IPS-18c (cell line): Measurements from ENCODE around the gene TRAPPC12.
"Not testable (repeated sequence)": the region's sequence is repeated elsewhere in the genome, so short reads cannot be mapped to it uniquely, and the experiment has no call there.

Source experiments
- H3K4me3 ChIP-seq: 2 replicates; pipeline ENCODE4 v1.7.0; 2013; ENCODE audit warnings: low read depth, mild to moderate bottlenecking, low read length, moderate library complexity; ENCODE audit not compliant: insufficient read depth
- H3K9me3 ChIP-seq: one replicate; pipeline ENCODE4 v1.6.1; 2013; ENCODE audit warnings: mild to moderate bottlenecking, low read length, moderate library complexity; ENCODE audit not compliant: control insufficient read depth, insufficient read depth

Gene TRAPPC12

GRCh38 chr2:3491716-3492474, 112.4 kb downstream of the TRAPPC12 start:
- Histone ChIP-seq H3K9me3 (peaks cover 2% of the 10 kb centered on the region), H3K4me3 (no peak overlapping the region)

- H3K9me3 ChIP-seq, H3K4me3 ChIP-seq: not testable (repeated sequence)
Measured at GRCh38 chr2:3492475-3492787, 112.9 kb downstream of the TRAPPC12 start.

- Histone ChIP-seq H3K4me3 (no peak overlapping the region), H3K9me3 (no peaks in the 10 kb centered on the region)
Measured at GRCh38 chr2:3492951-3493614, 113.6 kb downstream of the TRAPPC12 start.

GRCh38 chr2:3493615-3494007, 114.1 kb downstream of the TRAPPC12 start:
- Histone ChIP-seq H3K9me3 (no peaks in the 10 kb centered on the region), H3K4me3 (no peak overlapping the region)

- no peaks in the 10 kb centered on the region for H3K9me3 ChIP-seq
- no peak overlapping the region for H3K4me3 ChIP-seq
Measured at GRCh38 chr2:3494984-3495666, 115.6 kb downstream of the TRAPPC12 start.

GRCh38 chr2:3496708-3497080, 117.2 kb downstream of the TRAPPC12 start:
- H3K9me3 ChIP-seq, H3K4me3 ChIP-seq: not testable (repeated sequence)

- no peak overlapping the region for H3K4me3 ChIP-seq
- H3K9me3 ChIP-seq = no peaks in the 10 kb centered on the region
Measured at GRCh38 chr2:3498783-3499394, 119.4 kb downstream of the TRAPPC12 start.

- Histone ChIP-seq H3K9me3 (no peaks in the 10 kb centered on the region), H3K4me3 (no peak overlapping the region)
Measured at GRCh38 chr2:3500326-3500899, 120.9 kb downstream of the TRAPPC12 start.

- Histone ChIP-seq H3K9me3 (no peaks in the 10 kb centered on the region), H3K4me3 (no peak overlapping the region)
Measured at GRCh38 chr2:3503046-3503445, 123.6 kb downstream of the TRAPPC12 start.

GRCh38 chr2:3503483-3503882, 124.0 kb downstream of the TRAPPC12 start:
- Histone ChIP-seq H3K4me3 (no peak overlapping the region), H3K9me3 (no peaks in the 10 kb centered on the region)

GRCh38 chr2:3504741-3505140, 125.2 kb downstream of the TRAPPC12 start:
- H3K9me3 ChIP-seq = no peaks in the 10 kb centered on the region
- no peak overlapping the region for H3K4me3 ChIP-seq

GRCh38 chr2:3505771-3506170, 126.3 kb downstream of the TRAPPC12 start:
- H3K9me3 ChIP-seq = no peaks in the 10 kb centered on the region
- H3K4me3 ChIP-seq = no peak overlapping the region

- no peak overlapping the region for H3K4me3 ChIP-seq
- H3K9me3 ChIP-seq = peaks cover 2% of the 10 kb centered on the region
Measured at GRCh38 chr2:3512086-3512485, 132.6 kb downstream of the TRAPPC12 start.

- peaks cover 2% of the 10 kb centered on the region for H3K9me3 ChIP-seq
- H3K4me3 ChIP-seq = no peak overlapping the region
Measured at GRCh38 chr2:3513026-3513810, 133.7 kb downstream of the TRAPPC12 start.

- H3K9me3 ChIP-seq, H3K4me3 ChIP-seq: not testable (repeated sequence)
Measured at GRCh38 chr2:3515438-3515837, 135.9 kb downstream of the TRAPPC12 start.

- Histone ChIP-seq H3K9me3 (peaks cover 2% of the 10 kb centered on the region), H3K4me3 (no peak overlapping the region)
Measured at GRCh38 chr2:3516831-3517230, 137.3 kb downstream of the TRAPPC12 start.

GRCh38 chr2:3517948-3518495, 138.5 kb downstream of the TRAPPC12 start:
- Histone ChIP-seq H3K4me3 (peak overlapping the region; percentile 74), H3K9me3 (peaks cover 2% of the 10 kb centered on the region)
